H1 (cell line): ENCODE data around the gene DTWD1. TPM values are rescaled to one million over a fixed set of nuclear protein-coding genes. Genes with fewer than 3 reads are reported as not detected.

Experiments
- CTCF ChIP-seq, 3 experiments: IDR thresholded peaks; 1 replicate in 2 of 3; 2 replicates in 1 of 3; pipeline versions ENCODE4 v1.5.1 to v1.6.1; 2011; ENCODE audit warnings: low read length in 3 of 3, mild to moderate bottlenecking in 3 of 3, inconsistent platforms in 2 of 3, low read depth in 1 of 3, moderate library complexity in 1 of 3; ENCODE audit not compliant: insufficient read depth in 1 of 3; ENCODE audit errors: control extremely low read depth in 1 of 3
- HDAC2 ChIP-seq, 2 experiments: fragments of 300-600 bp in 1 of 2; sonication (generic) in 1 of 2; IDR thresholded peaks; 2 replicates each; pipeline ENCODE4 v1.6.1; 2011 to 2012; ENCODE audit warnings: low read depth in 2 of 2, low read length in 2 of 2, mild to moderate bottlenecking in 2 of 2, moderate library complexity in 2 of 2, borderline replicate concordance in 1 of 2, inconsistent platforms in 1 of 2
- JUND ChIP-seq: IDR thresholded peaks from 2 replicates; pipeline ENCODE4 v1.6.1; 2011; ENCODE audit warnings: mild to moderate bottlenecking, improper control_type of control experiment, low read length
- MAX ChIP-seq: IDR thresholded peaks from 2 replicates; pipeline ENCODE4 v1.6.1; 2012; ENCODE audit warnings: inconsistent platforms
- RAD21 ChIP-seq, 2 experiments: IDR thresholded peaks in 1 of 2; conservative IDR thresholded peaks in 1 of 2; 2 replicates each; pipeline ENCODE4 v1.6.1; 2011; ENCODE audit warnings: low read depth in 2 of 2, low read length in 2 of 2, improper control_type of control experiment in 1 of 2, inconsistent platforms in 1 of 2, mild to moderate bottlenecking in 1 of 2, moderate library complexity in 1 of 2
- RBBP5 ChIP-seq: IDR thresholded peaks from 2 replicates; pipeline ENCODE4 v1.7.1; 2012; ENCODE audit warnings: low read depth, mild to moderate bottlenecking, inconsistent platforms, low read length, moderate library complexity, borderline replicate concordance
- TAF1 ChIP-seq: IDR thresholded peaks from 2 replicates; pipeline ENCODE4 v1.6.1; 2011; ENCODE audit warnings: mild to moderate bottlenecking, low read depth, low read length
- TCF12 ChIP-seq: IDR thresholded peaks from 2 replicates; pipeline ENCODE4 v1.6.1; 2011; ENCODE audit warnings: low read depth, mild to moderate bottlenecking, low read length
- USF2 ChIP-seq: IDR thresholded peaks from 2 replicates; pipeline ENCODE4 v1.6.1; 2011; ENCODE audit warnings: low read length, improper control_type of control experiment
- polyA plus RNA-seq, 7 experiments: library from polyadenylated mRNA; depleted of rRNA in 3 of 7; stranded (reverse) in 5 of 7; unstranded in 2 of 7; fragments of >200 nt in 5 of 7; fragments of 200-250 nt in 2 of 7; gene quantifications; 1 replicate in 5 of 7; 2 replicates in 1 of 7; 4 replicates in 1 of 7; pipeline versions ENCODE4 v1.2.1 to v1.2.3, GENCODE V29; 2011 to 2013; ENCODE audit warnings: missing spikeins in 2 of 7, mixed read lengths in 2 of 7
- total RNA-seq: library from RNA; stranded (reverse); fragmentation: NEBNext Ultra II Directional; extraction: Animal tissue kit (Norgen Biotek cat#: 25700); gene quantifications from 2 replicates; pipeline ENCODE4 v1.2.1, GENCODE V29; 2021

Gene DTWD1
- total and polyA plus RNA-seq, 2 of the 8 experiments (the other 6 are each of a cell fraction or from before 2014, with no cell fraction given), result 10.4 to 32.4 TPM

- TF ChIP-seq CTCF (IDR thresholded peaks at IDR 0.05; ENCODE audit: control extremely low read depth in 1 of 3, insufficient read depth in 1 of 3, low read depth in 1 of 3, low read length in 3 of 3), result no peak
- TF ChIP-seq MAX, result no peak
- no peak for TF ChIP-seq HDAC2 (IDR thresholded peaks at IDR 0.05; ENCODE audit: borderline replicate concordance in 1 of 2, low read depth in 2 of 2, low read length in 2 of 2)
- TF ChIP-seq TAF1, result no peak
- no peak for TF ChIP-seq JUND
- TF ChIP-seq RAD21 (IDR thresholded peaks at IDR 0.05 in 1 of 2, conservative IDR thresholded peaks at IDR 0.05 in 1 of 2; ENCODE audit: low read depth in 2 of 2, low read length in 2 of 2), result no peak
- no peak for TF ChIP-seq USF2
- TF ChIP-seq TCF12, result no peak
- TF ChIP-seq RBBP5, result no peak
Observed at GRCh38 chr15:49686599-49686998, 65.8 kb downstream of the DTWD1 start (continued).
